ENCODE data around the gene NINJ2. TPM values are rescaled to one million over a fixed set of nuclear protein-coding genes. Genes with fewer than 3 reads are reported as not detected.

Gene NINJ2
- polyA plus RNA-seq, 3 donors: 32.9 to 92.7 (median 73.7) TPM

DNA sequence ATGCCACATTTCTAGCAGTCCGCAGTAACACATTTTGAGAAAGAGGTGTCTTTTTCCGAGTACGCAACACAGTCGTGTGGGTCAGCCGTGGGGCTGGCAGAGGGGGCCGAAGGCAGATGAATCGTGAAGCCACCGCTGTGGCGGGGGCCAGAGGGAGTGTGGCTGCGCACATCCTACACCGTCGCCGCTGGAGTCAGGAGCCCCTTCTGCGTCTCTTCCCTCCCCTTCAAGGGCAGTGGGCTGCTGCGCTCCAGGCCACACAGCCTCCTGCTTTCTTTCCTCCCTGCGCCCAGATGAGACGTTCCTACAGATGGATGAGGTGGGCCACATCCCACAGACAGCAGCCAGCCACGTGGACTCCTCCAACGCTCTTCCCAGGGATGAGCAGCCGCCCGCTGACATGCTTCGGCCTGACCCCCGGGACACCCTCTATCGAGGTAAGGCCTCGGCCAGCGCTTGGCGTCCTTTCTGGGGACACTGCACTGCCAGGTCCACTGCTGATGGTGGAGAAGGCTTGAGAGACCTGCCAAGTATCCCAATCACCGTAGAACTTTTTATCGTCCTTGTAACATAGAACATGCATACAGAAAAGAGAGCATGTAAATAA lies 113.7 kb downstream of the NINJ2 start:
- no peak overlapping the region for H2AFZ ChIP-seq (ENCODE audit: insufficient read depth, low read depth, low read length, poor library complexity, severe bottlenecking)
- H3K4me2 ChIP-seq (replicated peaks; ENCODE audit: extremely low read depth, low read length, poor library complexity, severe bottlenecking): no peak overlapping the region
- Mint-ChIP-seq H3K27me3 (ENCODE audit: low read depth in 3 of 3) (peaks cover 14 to 53% (median 15%) of the 10 kb centered on the region in 3 donors), H3K9me3 (peaks cover 0 to 2% (median 0%) of the 10 kb centered on the region in 7 donors), H3K27ac (no peak overlapping the region), H3K4me3 (no peak overlapping the region), H3K4me1 (peaks cover 30% of the 10 kb centered on the region), H3K36me3 (no peaks in the 10 kb centered on the region)
- H3K27ac ChIP-seq (ENCODE audit: low read depth in 1 of 2, low read length in 2 of 2): no peak overlapping the region
- no peaks in the 10 kb centered on the region for H3K36me3 ChIP-seq (replicated peaks in 1 of 2; ENCODE audit: control insufficient read depth in 1 of 2, insufficient read depth in 2 of 2, low read length in 2 of 2)
- H3K27me3 ChIP-seq (ENCODE audit: control insufficient read depth in 2 of 2, insufficient read depth in 2 of 2, low read length in 2 of 2): peaks cover 0 to 7% of the 10 kb centered on the region in 2 donors
- H4K20me1 ChIP-seq (ENCODE audit: insufficient read depth, low read length): no peaks in the 10 kb centered on the region
- H3K9ac ChIP-seq (ENCODE audit: insufficient read depth, low read length, poor library complexity, severe bottlenecking): no peak overlapping the region
- no peaks in the 10 kb centered on the region for H3K79me2 ChIP-seq (ENCODE audit: insufficient read depth, low read length)
- no peak overlapping the region for H3K4me3 ChIP-seq (replicated peaks in 1 of 3; ENCODE audit: low read depth in 2 of 3, low read length in 3 of 3)
- TF ChIP-seq, protein P1, sequence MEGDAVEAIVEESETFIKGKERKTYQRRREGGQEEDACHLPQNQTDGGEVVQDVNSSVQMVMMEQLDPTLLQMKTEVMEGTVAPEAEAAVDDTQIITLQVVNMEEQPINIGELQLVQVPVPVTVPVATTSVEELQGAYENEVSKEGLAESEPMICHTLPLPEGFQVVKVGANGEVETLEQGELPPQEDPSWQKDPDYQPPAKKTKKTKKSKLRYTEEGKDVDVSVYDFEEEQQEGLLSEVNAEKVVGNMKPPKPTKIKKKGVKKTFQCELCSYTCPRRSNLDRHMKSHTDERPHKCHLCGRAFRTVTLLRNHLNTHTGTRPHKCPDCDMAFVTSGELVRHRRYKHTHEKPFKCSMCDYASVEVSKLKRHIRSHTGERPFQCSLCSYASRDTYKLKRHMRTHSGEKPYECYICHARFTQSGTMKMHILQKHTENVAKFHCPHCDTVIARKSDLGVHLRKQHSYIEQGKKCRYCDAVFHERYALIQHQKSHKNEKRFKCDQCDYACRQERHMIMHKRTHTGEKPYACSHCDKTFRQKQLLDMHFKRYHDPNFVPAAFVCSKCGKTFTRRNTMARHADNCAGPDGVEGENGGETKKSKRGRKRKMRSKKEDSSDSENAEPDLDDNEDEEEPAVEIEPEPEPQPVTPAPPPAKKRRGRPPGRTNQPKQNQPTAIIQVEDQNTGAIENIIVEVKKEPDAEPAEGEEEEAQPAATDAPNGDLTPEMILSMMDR (IDR thresholded peaks at IDR 0.05): no peak
- DNase-seq: no peak
- WGBS (ENCODE audit: insufficient coverage): 97% methylated on average over 27 of the region's 29 CpGs
- intact Hi-C loops (cut with micrococcal nuclease): loop anchor here (5.0 kb wide), 2 partner anchors 92 to 107 kb away; partner anchors contain the start of gene B4GALNT3 (in 1 of the 2)
- no peaks in the 10 kb centered on the region for H3K9me3 ChIP-seq (replicated peaks in 1 of 2; ENCODE audit: control insufficient read depth in 1 of 2, insufficient read depth in 1 of 2, low read length in 2 of 2)
- H3K4me1 ChIP-seq (ENCODE audit: control insufficient read depth in 1 of 2, insufficient read depth in 2 of 2, low read length in 2 of 2): peaks cover 24 to 38% of the 10 kb centered on the region in 2 donors

- Mint-ChIP-seq H3K27me3 (ENCODE audit: low read depth in 3 of 3) (peaks cover 10 to 53% (median 15%) of the 10 kb centered on the region in 3 donors), H3K9me3 (peaks cover 0 to 2% (median 0%) of the 10 kb centered on the region in 7 donors), H3K4me1 (peaks cover 21% of the 10 kb centered on the region), H3K4me3 (no peak overlapping the region), H3K36me3 (no peaks in the 10 kb centered on the region), H3K27ac (no peak overlapping the region)
- no peak overlapping the region for H3K4me3 ChIP-seq (replicated peaks in 1 of 3; ENCODE audit: low read depth in 2 of 3, low read length in 3 of 3)
- no peak overlapping the region for H2AFZ ChIP-seq (ENCODE audit: insufficient read depth, low read depth, low read length, poor library complexity, severe bottlenecking)
- no peak overlapping the region for H3K4me2 ChIP-seq (replicated peaks; ENCODE audit: extremely low read depth, low read length, poor library complexity, severe bottlenecking)
- no peak for DNase-seq
- H3K79me2 ChIP-seq (ENCODE audit: insufficient read depth, low read length): no peaks in the 10 kb centered on the region
- H3K9ac ChIP-seq (ENCODE audit: insufficient read depth, low read length, poor library complexity, severe bottlenecking): no peak overlapping the region
- intact Hi-C loops (cut with micrococcal nuclease): loop anchor here (2.0 to 5.0 kb wide), 3 partner anchors 91 to 106 kb away; partner anchors contain the start of gene B4GALNT3 (in 1 of the 2)
- no peak overlapping the region for H3K27ac ChIP-seq (ENCODE audit: low read depth in 1 of 2, low read length in 2 of 2)
- H3K4me1 ChIP-seq (ENCODE audit: control insufficient read depth in 1 of 2, insufficient read depth in 2 of 2, low read length in 2 of 2): peaks cover 14 to 28% of the 10 kb centered on the region in 2 donors
- H3K9me3 ChIP-seq (replicated peaks in 1 of 2; ENCODE audit: control insufficient read depth in 1 of 2, insufficient read depth in 1 of 2, low read length in 2 of 2): no peaks in the 10 kb centered on the region
- H3K36me3 ChIP-seq (replicated peaks in 1 of 2; ENCODE audit: control insufficient read depth in 1 of 2, insufficient read depth in 2 of 2, low read length in 2 of 2): no peaks in the 10 kb centered on the region
- H3K27me3 ChIP-seq (ENCODE audit: control insufficient read depth in 2 of 2, insufficient read depth in 2 of 2, low read length in 2 of 2): peaks cover 0 to 7% of the 10 kb centered on the region in 2 donors
- H4K20me1 ChIP-seq (ENCODE audit: insufficient read depth, low read length): no peaks in the 10 kb centered on the region
- 73% methylated on average over 10 of the region's 13 CpGs for WGBS (ENCODE audit: insufficient coverage)
- TF ChIP-seq, protein P1 (IDR thresholded peaks at IDR 0.05): no peak
Measured at GRCh38 chr12:547883-548470, 115.3 kb downstream of the NINJ2 start.
